ENCODE results near the gene AVPR2. TPM values are rescaled to one million over a fixed set of nuclear protein-coding genes. Genes with fewer than 3 reads are reported as not detected.

Gene AVPR2
- total and polyA plus RNA-seq, 8 donors: 0.12 to 1.3 (median 0.40) TPM

DNA sequence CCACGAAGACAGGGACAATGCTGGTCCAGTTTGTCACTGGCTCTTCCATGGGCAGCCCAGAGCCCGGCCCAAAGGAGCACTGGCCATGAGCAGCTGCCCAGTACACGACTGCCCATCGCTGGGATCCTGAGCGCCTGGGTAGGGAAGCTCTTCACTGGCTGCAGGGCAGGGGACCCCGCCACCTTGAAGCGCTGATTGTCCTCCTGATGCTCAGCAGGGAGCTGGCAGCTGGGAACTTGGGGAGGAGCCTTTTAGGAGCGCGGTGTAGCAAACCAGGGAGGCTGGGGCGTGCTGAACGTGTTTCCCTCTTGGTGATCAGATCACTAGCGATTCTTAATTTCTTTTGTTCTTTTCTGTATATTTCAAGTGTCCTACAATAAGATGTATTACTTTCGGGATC is 20.3 kb upstream of the AVPR2 start:
- ATAC-seq (no peak), FAIRE-seq (no peak), DNase-seq (peak in 1 of 6 donors; percentile 51)
- intact Hi-C loops (cut with DNase I): no loop called here
- TF ChIP-seq, protein P1, sequence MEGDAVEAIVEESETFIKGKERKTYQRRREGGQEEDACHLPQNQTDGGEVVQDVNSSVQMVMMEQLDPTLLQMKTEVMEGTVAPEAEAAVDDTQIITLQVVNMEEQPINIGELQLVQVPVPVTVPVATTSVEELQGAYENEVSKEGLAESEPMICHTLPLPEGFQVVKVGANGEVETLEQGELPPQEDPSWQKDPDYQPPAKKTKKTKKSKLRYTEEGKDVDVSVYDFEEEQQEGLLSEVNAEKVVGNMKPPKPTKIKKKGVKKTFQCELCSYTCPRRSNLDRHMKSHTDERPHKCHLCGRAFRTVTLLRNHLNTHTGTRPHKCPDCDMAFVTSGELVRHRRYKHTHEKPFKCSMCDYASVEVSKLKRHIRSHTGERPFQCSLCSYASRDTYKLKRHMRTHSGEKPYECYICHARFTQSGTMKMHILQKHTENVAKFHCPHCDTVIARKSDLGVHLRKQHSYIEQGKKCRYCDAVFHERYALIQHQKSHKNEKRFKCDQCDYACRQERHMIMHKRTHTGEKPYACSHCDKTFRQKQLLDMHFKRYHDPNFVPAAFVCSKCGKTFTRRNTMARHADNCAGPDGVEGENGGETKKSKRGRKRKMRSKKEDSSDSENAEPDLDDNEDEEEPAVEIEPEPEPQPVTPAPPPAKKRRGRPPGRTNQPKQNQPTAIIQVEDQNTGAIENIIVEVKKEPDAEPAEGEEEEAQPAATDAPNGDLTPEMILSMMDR (IDR thresholded peaks at IDR 0.05): no peak
- no peaks in the 10 kb centered on the region for H3K36me3 ChIP-seq
- no peaks in the 10 kb centered on the region for H3K9me3 ChIP-seq
- no peaks in the 10 kb centered on the region for H3K4me1 ChIP-seq
- 52 to 59% methylated on average over 13 of the region's 13 CpGs for WGBS, 2 donors
- peaks cover 0 to 44% (median 14%) of the 10 kb centered on the region in 4 donors for H3K27me3 ChIP-seq
- H3K27ac ChIP-seq: no peak overlapping the region
- H3K4me3 ChIP-seq: no peak overlapping the region

DNA sequence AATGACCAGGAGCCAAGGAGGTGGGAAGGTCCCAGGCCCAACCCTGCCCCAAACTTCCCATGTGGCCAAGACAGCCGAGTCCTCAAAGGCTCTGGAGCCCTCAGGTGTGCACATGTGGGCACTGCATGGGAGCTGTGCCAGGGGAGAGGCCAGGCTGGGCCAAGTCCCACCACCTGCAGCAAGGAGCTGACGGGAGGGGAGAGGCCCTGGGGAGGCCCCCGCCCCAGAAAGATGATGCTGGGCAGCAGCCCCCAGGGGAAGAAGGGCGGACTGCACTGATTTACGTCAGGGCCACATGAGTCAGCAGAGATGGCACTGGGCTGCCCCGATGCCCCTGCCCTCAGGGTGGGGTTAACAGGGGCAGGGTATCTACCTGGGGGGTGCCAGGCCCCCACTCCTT is 19.9 kb upstream of the AVPR2 start:
- intact Hi-C loops (cut with DNase I): no loop called here
- 47 to 51% methylated on average over 6 of the region's 6 CpGs for WGBS, 2 donors
- peaks cover 0 to 44% (median 14%) of the 10 kb centered on the region in 4 donors for H3K27me3 ChIP-seq
- TF ChIP-seq, protein P1 (IDR thresholded peaks at IDR 0.05): no peak
- DNase-seq (peak in 1 of 6 donors; percentile 44), ATAC-seq (no peak), FAIRE-seq (no peak)
- no peaks in the 10 kb centered on the region for H3K4me1 ChIP-seq
- H3K36me3 ChIP-seq: no peaks in the 10 kb centered on the region
- H3K27ac ChIP-seq: no peak overlapping the region
- H3K4me3 ChIP-seq: no peak overlapping the region
- H3K9me3 ChIP-seq: no peaks in the 10 kb centered on the region

DNA sequence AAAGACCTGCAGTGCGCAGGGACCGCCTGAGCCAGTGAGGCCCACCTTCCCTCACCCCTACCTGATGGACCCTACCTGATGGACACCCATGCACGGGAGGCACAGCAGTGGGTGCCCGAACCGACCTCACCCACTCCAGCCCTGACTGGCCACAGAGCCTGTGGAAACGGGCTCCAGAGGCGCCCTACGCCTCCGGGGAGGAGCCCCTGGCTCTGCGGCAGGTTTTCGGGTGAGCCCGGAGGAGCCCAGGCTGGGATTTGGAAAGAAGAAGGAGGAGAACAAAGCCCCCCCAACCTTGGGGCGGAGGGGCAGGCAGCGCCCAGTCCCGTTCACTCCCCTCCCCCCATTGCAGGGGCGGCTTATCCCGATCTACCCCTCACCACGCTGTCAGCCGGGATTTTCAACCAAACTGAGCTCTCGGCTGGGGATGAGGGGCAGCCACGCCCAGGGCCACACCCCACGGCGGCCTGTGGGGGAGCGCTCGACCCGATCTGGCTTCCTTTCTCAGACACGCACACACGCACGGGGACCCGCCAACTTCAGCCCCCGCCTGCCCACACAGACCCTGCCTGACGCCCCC is 19.2 kb upstream of the AVPR2 start:
- no peak for FAIRE-seq
- Histone ChIP-seq H3K4me1 (no peaks in the 10 kb centered on the region), H3K36me3 (no peaks in the 10 kb centered on the region), H3K9me3 (no peaks in the 10 kb centered on the region), H3K4me3 (no peak overlapping the region), H3K27me3 (peaks cover 0 to 44% (median 14%) of the 10 kb centered on the region in 4 donors), H3K27ac (no peak overlapping the region)
- intact Hi-C loops (cut with DNase I): no loop called here
- TF ChIP-seq, protein P1 (IDR thresholded peaks at IDR 0.05): no peak
- 11 to 27% methylated on average over 32 of the region's 32 CpGs for WGBS, 2 donors
- no peak for ATAC-seq
- DNase-seq: peak in 2 of 6 donors; percentile 50 to 70

DNA sequence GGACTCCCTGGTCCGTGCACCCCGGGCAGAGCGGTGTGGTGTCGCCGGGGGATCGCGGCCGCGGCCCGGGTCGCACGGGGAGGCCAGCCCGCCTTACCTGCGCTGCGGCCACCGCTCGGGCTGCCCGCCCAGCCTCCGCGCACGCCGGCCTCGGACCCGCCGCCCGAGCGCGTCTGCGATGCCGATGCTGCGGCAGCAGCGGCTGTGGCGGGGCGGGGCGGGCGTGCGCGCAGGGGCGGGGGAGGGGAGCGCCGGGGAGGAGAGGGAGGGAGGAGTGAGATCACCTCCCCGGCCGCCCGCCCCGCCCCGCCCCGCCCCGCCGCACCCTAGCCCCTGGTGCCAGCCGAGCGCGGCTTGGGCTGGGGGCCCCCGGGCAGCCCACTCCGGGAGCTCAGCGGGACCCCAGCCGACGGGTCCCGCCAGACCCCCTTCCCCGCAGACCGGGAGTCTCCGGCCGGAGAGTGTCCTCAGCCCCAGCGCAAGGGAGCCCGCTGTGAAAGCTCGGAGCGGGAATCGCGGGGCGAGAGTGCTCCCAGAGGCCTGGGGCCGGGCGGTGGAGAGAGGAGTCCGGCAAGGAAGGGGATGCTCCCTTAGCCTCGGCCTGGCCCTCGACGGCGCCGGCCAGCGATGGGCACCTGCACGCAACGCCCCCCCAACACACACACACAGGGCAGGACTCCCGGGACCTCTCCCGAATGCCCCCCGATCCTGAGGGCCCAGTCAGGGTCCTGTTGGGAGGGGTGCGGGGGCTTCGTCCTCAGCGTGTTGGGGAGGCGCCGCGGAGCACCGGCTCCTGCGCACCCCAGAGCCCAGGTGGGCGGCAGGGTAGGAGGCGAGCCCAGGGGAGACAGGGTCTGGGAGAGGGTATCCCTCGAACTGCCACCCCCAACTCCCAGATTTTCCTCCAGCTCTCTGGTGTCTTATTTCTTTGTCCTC is 18.2 kb upstream of the AVPR2 start, which contains the start of gene L1CAM:
L1CAM (minus strand) TSS at position 206 of the 936 bp plus-strand sequence. CDS start 10,337 bp downstream, outside the sequence.
- Histone ChIP-seq H3K27me3 (peaks cover 0 to 44% (median 14%) of the 10 kb centered on the region in 4 donors), H3K36me3 (no peaks in the 10 kb centered on the region), H3K27ac (no peak within 1 kb of the TSS), H3K9me3 (no peaks in the 10 kb centered on the region), H3K4me1 (no peaks in the 10 kb centered on the region), H3K4me3 (peak within 1 kb of the TSS in 1 of 4 donors; percentile 25)
- FAIRE-seq: no peak
- TF ChIP-seq, protein P1 (IDR thresholded peaks at IDR 0.05): no peak
- peak; percentile 25 to 60 (median 54) for ATAC-seq
- peak in 2 of 6 donors; percentile 61 to 69 for DNase-seq
- 5 to 21% methylated on average over 31 to 85 of the region's 94 CpGs for WGBS, 2 donors
- intact Hi-C loops (cut with DNase I): no loop called here
